GM21528 (cell line): ENCODE measurements around the gene CERK.

Experiments used
- ATAC-seq: cut with Tn5 transposase; IDR thresholded peaks from one replicate; pipeline ENCODE4 v1.9.1; 2021; ENCODE audit warnings: mild to moderate bottlenecking, moderate library complexity; ENCODE audit not compliant: unreplicated experiment, low FRiP score

Gene CERK

GRCh38 chr22:46750863-46751443, 12.9 kb upstream of the CERK start:
- no peak for ATAC-seq

GRCh38 chr22:46750530-46750800, 12.4 kb upstream of the CERK start:
- no peak for ATAC-seq

- no peak for ATAC-seq
These were observed 11.9 kb upstream of the CERK start for GRCh38 chr22:46749682-46750529.

- ATAC-seq, result no peak
These were observed 11.0 kb upstream of the CERK start for GRCh38 chr22:46748908-46749675.

GRCh38 chr22:46748206-46748907, 10.3 kb upstream of the CERK start:
- no peak for ATAC-seq

- no peak for ATAC-seq
These were observed 9.6 kb upstream of the CERK start for GRCh38 chr22:46747646-46748045.

GRCh38 chr22:46746620-46747019, 8.6 kb upstream of the CERK start:
- ATAC-seq, result no peak

- ATAC-seq, result no peak
These were observed 8.1 kb upstream of the CERK start for GRCh38 chr22:46746192-46746591.

GRCh38 chr22:46744581-46744980, 6.5 kb upstream of the CERK start:
- no peak for ATAC-seq

- ATAC-seq, result no peak
These were observed 4.6 kb upstream of the CERK start for GRCh38 chr22:46742576-46743221.

- no peak for ATAC-seq
These were observed 4.0 kb upstream of the CERK start for GRCh38 chr22:46741974-46742519.

GRCh38 chr22:46740910-46741780, 3.1 kb upstream of the CERK start:
- no peak for ATAC-seq

- no peak for ATAC-seq
These were observed 1.2 kb upstream of the CERK start for GRCh38 chr22:46739094-46739870.

- ATAC-seq, result no peak
These were observed 618 bp upstream of the CERK start for GRCh38 chr22:46738647-46739093.

- no peak for ATAC-seq
These were observed 712 bp downstream of the CERK start for GRCh38 chr22:46737105-46737975.

- no peak for ATAC-seq
These were observed 1.3 kb downstream of the CERK start for GRCh38 chr22:46736705-46737104.

GRCh38 chr22:46735747-46736608, 2.1 kb downstream of the CERK start:
- no peak for ATAC-seq
